TTC549 (cell line): Measurements from ENCODE around the gene UNC45B.
"Not testable (repeated sequence)": the region's sequence is repeated elsewhere in the genome, so short reads cannot be mapped to it uniquely, and the experiment has no call there.

ENCODE experiments used
- FAIRE-seq: peaks from 2 replicates; lab custom pipeline; 2012; peaks lifted over from hg19 to GRCh38; lab: Jason Lieb, UNC

Gene UNC45B

GRCh38 chr17:35170968-35171771 lies 23.6 kb downstream of the UNC45B start:
- no peak for FAIRE-seq

GRCh38 chr17:35171834-35172233 lies 24.2 kb downstream of the UNC45B start:
- no peak for FAIRE-seq

- FAIRE-seq = not testable (repeated sequence)
These were observed 24.7 kb downstream of the UNC45B start for GRCh38 chr17:35172321-35172720.

DNA sequence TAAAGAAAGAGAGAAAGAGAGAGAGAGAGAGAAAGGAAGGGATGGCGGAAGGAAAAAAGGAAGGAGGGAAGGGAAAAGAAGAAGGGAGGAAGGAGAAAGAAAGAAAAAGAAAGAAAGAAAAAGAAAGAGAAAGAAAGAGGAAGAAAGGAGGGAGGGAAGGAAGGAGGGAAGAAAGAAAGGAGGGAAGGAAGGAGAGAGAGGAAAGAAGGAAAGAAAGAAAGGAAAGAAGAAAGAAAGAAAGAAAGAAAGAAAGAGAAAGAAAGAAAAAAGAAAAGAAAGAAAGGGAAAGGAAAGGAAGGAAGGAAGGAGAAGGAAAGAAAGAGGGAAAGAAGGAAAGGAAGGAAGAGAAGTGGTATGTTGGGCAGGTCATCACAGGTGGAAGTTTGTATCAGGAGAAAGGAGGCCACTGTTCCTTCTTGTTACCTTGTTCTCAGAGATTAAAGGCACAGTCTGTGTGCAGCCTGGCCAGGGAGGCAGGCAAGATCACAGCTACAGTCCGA lies 27.3 kb downstream of the UNC45B start:
- no peak for FAIRE-seq

DNA sequence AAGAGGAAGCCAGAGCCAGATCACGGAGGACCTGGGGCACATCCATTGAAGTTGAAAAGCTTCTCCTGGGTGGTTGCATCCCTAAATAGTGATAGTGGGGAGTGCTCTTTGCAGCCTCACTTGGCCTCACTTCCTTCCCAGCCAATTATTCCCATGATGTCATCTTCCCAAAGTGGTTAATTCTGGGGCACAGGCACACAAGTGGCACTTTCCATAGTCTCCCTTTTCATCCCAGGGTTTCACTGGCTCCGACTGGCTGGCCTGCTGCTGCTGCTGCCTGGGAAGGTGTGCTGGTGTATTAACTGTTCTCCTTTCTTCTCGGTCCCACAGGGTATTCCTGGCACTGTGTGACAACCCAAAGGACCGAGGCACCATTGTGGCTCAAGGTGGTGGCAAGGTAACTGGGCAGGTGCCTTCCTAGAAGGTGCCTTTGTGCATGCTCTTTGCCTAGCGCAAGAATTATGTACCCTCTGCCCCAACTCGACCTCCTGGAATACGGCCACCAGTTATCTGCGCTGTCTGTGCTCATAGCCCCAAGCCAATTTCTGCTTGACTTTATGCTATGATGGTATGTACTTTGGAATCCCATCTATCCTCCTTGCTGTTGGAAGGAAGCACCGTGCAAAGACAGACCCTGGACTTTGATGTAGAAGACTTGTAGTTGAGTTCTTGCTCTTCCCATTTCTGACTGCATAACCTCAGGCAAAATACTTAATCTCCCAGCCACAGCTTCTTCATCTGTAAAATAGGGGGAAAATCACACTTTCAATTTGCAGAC lies 28.2 kb downstream of the UNC45B start:
- FAIRE-seq = no peak

DNA sequence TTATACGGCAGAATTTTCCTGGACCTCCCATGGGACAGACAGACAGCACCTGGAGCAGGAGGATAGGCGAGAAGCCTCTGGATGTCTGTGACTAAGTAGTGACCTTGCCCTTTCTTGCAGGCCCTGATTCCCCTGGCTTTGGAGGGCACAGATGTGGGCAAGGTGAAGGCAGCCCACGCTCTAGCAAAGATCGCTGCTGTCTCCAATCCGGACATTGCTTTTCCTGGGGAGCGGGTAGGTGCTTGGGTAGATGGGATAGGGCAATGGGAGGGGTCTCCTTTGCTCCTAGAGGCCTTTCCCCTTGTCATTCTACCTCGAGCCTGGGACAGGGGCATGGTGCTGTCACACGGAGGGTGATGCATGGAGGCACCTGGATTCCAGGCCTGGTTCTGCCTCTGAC lies 29.3 kb downstream of the UNC45B start:
- no peak for FAIRE-seq

DNA sequence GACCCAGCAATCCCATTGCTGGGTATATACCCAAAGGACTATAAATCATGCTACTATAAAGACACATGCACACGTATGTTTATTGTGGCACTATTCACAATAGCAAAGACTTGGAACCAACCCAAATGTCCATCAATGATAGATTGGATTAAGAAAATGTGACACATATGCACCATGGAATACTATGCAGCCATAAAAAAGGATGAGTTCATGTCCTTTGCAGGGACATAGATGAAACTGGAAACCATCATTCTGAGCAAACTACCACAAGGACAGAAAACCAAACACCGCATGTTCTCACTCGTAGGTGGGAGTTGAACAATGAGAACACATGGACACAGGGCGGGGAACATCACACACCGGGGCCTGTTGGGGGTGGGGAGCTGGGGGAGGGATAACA lies 31.8 kb downstream of the UNC45B start:
- FAIRE-seq = not testable (repeated sequence)

GRCh38 chr17:35183332-35183731 lies 35.7 kb downstream of the UNC45B start:
- FAIRE-seq = no peak

DNA sequence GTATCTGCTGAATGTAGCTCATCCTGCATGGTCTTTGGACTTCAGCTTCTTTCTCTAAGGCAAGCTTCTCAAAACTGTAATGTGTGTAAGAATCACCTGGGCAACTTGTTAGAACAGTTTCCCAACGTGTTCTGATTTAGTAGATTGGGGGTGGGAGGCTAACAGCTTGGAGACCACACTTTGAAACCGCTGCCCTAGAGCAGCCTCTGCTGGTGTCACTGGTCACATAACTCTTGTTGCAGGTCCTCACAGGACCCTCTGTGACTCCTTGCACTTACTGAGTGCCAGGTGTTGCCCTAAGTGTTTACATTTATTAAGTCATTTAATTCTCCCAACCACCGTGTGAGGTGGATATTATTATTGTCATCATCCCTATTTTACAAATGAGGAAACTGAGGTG lies 36.7 kb downstream of the UNC45B start:
- FAIRE-seq = no peak

DNA sequence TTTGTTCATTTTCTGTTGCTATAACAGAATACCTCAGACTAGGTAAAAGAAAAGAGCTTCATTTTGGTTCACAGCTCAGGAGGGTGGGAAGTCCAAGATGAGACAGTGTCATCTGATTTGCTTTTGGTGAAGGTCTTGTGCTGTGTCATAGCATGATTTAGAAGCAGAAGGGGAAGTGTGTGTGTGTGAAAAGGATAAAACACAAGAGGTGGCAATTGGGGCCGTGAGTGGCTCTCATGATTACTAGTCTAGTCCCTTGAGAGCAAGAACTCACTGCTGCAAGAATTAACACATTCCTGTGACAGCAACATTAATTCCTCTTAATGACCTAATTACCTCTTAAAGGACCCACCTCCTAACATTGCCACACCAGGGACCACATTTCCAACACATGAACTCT lies 38.2 kb downstream of the UNC45B start:
- no peak for FAIRE-seq

DNA sequence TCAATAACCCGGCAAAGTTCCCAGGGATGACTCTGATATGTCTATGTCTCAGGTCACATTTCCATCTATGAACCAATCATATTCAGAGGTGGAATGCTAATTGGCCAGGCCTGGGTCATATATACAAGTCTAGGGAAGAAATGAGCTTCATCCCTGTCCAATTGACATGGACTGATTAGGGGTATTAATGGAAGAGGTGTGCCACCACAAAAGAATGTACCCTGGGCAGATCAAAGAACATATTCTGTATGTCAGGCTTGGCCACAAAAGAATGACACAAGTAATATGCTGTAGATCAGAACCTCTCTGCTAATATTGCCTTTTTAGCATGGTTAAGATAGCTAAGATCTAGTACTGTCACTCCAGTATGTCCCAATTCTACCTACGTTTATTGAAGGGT lies 39.9 kb downstream of the UNC45B start:
- no peak for FAIRE-seq

- no peak for FAIRE-seq
These were observed 40.5 kb downstream of the UNC45B start for GRCh38 chr17:35188111-35188510.

DNA sequence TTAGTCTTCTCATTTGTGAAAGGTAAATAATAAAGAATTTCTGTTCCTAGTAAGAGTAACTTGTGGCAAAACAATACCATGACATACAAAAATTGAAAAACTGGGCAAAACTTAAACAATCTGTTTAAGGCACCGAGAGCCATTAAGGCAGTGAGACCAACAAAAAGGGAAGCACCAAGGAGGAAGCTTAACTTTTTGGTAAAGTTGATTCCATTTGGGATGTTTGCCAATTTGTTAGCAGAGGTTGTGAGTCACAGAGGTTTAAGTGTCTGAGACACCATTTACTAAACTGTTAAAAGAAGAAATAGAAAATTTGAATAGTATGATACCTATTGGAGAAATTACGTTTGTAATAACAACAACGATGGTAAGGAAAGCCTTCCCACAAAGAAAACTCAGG lies 41.7 kb downstream of the UNC45B start:
- no peak for FAIRE-seq

DNA sequence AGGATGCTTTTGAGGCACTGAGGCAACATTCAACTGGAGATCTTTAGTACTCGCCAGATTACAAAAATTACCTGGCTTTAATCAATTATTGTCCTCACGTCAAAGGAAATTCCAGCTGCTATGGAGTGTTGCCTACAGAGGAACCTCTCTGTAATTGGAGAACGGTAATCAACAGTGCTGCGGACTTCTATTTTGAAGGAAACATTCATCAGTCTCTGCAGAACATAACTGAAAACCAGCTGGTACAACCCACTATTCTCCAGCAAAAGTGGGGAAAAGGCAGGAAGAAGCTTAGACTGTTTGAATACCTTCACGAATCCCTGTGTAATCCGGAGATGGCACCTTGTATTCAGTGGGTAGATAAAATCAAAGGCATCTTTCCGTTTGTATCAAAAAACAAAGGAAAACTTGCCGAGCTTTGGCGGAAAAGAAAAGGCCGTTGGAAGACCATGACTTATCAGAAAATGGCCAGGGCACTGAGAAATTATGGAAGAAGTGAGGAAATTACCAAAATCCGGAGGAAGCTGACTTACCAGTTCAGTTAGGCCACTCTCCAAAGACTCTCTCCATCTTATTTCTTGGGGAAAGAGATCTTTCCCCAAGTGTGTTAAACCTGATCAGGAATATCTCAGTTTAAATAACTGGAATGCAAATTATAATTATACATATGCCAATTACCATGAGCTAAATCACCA lies 43.5 kb downstream of the UNC45B start:
- FAIRE-seq = no peak

- FAIRE-seq = no peak
These were observed 45.1 kb downstream of the UNC45B start for GRCh38 chr17:35192708-35193107.

DNA sequence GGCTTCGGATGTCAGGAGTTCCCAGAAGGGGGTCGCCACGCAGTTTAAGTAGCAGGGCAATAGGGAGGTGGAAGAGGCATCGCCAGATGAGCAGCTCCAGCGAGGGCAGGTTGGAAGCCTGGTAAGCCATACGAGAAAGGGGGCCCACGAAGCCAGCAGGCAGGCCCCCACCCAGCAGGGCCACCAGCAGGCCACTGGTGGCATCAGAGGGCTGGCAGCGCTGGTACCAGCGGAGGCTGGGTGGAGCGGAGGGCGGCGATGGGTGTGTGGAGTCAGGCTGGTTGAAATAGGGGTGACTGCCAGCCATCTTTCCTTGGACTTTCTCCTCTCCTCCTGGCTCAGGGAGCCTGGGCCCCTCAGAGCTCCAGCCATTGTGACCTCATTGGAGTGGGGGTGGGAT lies 46.4 kb downstream of the UNC45B start, which contains the start of gene SLC35G3:
SLC35G3 (minus strand) TSS at position 393 of the 400 bp plus-strand sequence; CDS start at position 307, 86 bp downstream.
- not testable (repeated sequence) for FAIRE-seq

DNA sequence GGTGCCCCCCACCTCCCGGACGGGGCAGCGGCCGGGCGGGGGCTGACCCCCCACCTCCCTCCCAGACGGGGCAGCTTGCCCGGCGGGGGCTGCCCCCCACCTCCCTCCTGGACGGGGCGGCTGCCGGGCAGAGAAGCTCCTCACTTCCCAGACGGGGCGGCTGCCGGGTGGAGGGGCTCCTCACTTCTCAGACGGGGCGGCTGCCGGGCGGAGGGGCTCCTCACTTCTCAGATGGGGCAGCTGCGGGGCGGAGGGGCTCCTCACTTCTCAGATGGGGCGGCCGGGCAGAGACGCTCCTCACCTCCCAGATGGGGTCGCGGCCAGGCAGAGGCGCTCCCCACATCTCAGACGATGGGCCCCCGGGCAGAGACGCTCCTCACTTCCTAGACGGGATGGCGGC lies 47.4 kb downstream of the UNC45B start:
- not testable (repeated sequence) for FAIRE-seq

GRCh38 chr17:35202582-35202981 lies 55.0 kb downstream of the UNC45B start:
- FAIRE-seq = not testable (repeated sequence)

DNA sequence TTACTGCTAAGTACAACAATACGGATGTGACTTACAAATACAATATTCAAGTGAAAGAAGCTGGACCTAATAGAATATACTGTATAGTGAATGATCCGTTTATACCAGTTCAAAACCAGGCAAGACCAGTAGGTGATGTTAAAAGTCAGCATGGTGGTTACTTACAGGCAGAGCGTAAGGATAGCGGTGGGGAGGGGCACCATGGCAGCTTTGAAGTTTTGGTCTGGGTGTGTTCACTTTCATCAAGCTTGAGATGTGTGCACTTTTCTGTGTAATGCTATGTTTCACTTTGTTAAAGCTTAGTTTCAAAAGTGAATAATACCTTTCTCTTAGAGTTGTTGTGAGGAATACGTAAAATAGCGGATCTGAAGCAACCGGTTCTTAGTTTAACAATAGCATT lies 63.1 kb downstream of the UNC45B start:
- FAIRE-seq = no peak

GRCh38 chr17:35212668-35213067 lies 65.1 kb downstream of the UNC45B start:
- FAIRE-seq = no peak

- no peak for FAIRE-seq
These were observed 65.9 kb downstream of the UNC45B start for GRCh38 chr17:35213412-35213940.

GRCh38 chr17:35214192-35214591 lies 66.6 kb downstream of the UNC45B start:
- FAIRE-seq = no peak
